ENCODE data around the gene KMT5B. TPM values are rescaled to one million over a fixed set of nuclear protein-coding genes. Genes with fewer than 3 reads are reported as not detected.

Gene KMT5B
- total RNA-seq, 1 experiment from 2014 or later = 46.4 TPM

DNA sequence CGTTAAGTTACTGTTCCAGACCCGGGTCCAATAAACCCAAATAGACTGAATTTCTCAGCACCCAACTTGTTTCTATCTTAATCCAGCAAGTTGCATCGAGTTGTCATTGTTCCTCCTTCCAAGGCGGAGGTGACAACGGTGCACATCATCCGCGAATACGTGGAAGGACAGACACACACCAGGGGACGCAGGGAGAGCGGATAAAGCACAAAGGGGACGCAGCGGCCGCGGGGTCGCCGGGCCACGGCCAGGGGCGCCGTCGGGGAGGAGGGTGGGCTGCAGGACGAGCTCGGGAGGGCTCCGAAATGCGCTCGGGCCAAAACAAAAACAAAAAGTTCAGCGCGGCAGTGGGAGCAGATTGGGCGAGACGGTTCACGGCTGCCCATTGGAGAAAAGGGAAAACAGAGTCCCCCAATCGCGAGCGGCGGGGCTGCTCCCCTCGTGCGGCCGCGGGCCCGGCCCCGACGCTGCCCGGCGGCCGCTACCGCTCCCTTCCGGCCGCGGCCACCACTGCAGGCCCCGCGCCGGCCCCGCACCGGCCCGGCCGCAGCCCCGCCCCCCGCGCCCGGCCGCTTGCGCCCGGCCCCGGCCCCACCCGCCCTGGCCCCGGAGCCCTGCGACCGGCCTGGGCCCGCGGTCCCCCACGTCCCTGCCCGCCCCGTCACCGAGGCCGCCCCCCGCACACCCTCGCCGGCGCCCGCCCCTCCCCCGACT, 518 bp downstream of the KMT5B start:
- no peaks in the 10 kb centered on the region for H3K36me3 Mint-ChIP-seq (ENCODE audit: insufficient read depth, unreplicated experiment)
- H3K27me3 Mint-ChIP-seq (ENCODE audit: insufficient read depth, unreplicated experiment) = peaks cover 6% of the 10 kb centered on the region
- peaks cover 41% of the 10 kb centered on the region for H3K4me1 Mint-ChIP-seq (ENCODE audit: insufficient read depth, unreplicated experiment)
- peak overlapping the region; percentile 91 for H3K4me3 Mint-ChIP-seq (ENCODE audit: unreplicated experiment)
- DNase-seq (ENCODE audit: unreplicated experiment) = peak; percentile 78
- TF ChIP-seq, protein P1, sequence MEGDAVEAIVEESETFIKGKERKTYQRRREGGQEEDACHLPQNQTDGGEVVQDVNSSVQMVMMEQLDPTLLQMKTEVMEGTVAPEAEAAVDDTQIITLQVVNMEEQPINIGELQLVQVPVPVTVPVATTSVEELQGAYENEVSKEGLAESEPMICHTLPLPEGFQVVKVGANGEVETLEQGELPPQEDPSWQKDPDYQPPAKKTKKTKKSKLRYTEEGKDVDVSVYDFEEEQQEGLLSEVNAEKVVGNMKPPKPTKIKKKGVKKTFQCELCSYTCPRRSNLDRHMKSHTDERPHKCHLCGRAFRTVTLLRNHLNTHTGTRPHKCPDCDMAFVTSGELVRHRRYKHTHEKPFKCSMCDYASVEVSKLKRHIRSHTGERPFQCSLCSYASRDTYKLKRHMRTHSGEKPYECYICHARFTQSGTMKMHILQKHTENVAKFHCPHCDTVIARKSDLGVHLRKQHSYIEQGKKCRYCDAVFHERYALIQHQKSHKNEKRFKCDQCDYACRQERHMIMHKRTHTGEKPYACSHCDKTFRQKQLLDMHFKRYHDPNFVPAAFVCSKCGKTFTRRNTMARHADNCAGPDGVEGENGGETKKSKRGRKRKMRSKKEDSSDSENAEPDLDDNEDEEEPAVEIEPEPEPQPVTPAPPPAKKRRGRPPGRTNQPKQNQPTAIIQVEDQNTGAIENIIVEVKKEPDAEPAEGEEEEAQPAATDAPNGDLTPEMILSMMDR (IDR thresholded peaks at IDR 0.05; ENCODE audit: unreplicated experiment) = no peak
- ChIA-PET POLR2A (interaction anchor here (1.3 to 2.0 kb wide), 5 partner anchors 8 to 201 kb away, joined by 3 to 7 read pairs (median 6); no protein-coding TSS in a partner anchor), CTCF (interaction anchor here (0.6 to 1.7 kb wide), 4 partner anchors 15 to 202 kb away, joined by 3 to 6 read pairs (median 5); partner anchors contain the start of gene ALDH3B1)
- no TSS peak for BruUV-seq (replicated peaks)
- H3K9me3 Mint-ChIP-seq (ENCODE audit: unreplicated experiment) = no peaks in the 10 kb centered on the region
- H3K27ac Mint-ChIP-seq (ENCODE audit: low read depth, unreplicated experiment) = peak overlapping the region; percentile 84
- intact Hi-C loops (cut with micrococcal nuclease) = no loop called here

DNA sequence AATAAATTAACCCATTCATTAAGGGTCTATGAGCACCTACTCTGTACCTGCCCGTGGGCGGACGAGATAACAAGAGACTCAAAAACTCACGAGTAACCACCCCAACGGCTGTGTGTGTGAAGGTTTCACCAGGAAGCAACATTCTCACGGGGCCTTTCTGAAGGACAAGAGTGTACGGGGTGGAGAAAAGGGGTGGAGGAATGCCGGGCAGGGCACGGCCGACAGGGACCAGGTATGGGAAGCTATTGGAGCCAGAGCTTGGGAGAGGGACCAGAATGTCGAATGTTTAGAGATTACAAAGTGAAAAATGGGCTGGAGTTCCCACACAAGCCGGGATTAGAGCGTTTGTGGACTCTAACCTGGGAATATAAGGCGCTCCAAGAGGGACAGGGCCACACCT, 1.6 kb downstream of the KMT5B start:
- H3K27me3 Mint-ChIP-seq (ENCODE audit: insufficient read depth, unreplicated experiment) = no peaks in the 10 kb centered on the region
- TF ChIP-seq, protein P1 (IDR thresholded peaks at IDR 0.05; ENCODE audit: unreplicated experiment) = no peak
- H3K9me3 Mint-ChIP-seq (ENCODE audit: unreplicated experiment) = no peaks in the 10 kb centered on the region
- no peaks in the 10 kb centered on the region for H3K36me3 Mint-ChIP-seq (ENCODE audit: insufficient read depth, unreplicated experiment)
- H3K4me1 Mint-ChIP-seq (ENCODE audit: insufficient read depth, unreplicated experiment) = peaks cover 48% of the 10 kb centered on the region
- POLR2A ChIA-PET = interaction anchor here (0.5 to 2.0 kb wide), 13 partner anchors 9 to 201 kb away, joined by 3 to 7 read pairs (median 4); partner anchors contain the start of genes ALDH3B1 and TCIRG1
- DNase-seq (ENCODE audit: unreplicated experiment) = no peak
- intact Hi-C loops (cut with micrococcal nuclease) = no loop called here
- BruUV-seq (replicated peaks) = no TSS peak
- H3K4me3 Mint-ChIP-seq (ENCODE audit: unreplicated experiment) = peak overlapping the region; percentile 91
- CTCF ChIA-PET = interaction anchor here (0.5 to 2.3 kb wide), 6 partner anchors 14 to 1381 kb away, joined by 3 to 8 read pairs (median 5); no protein-coding TSS in a partner anchor
- H3K27ac Mint-ChIP-seq (ENCODE audit: low read depth, unreplicated experiment) = peak overlapping the region; percentile 29

DNA sequence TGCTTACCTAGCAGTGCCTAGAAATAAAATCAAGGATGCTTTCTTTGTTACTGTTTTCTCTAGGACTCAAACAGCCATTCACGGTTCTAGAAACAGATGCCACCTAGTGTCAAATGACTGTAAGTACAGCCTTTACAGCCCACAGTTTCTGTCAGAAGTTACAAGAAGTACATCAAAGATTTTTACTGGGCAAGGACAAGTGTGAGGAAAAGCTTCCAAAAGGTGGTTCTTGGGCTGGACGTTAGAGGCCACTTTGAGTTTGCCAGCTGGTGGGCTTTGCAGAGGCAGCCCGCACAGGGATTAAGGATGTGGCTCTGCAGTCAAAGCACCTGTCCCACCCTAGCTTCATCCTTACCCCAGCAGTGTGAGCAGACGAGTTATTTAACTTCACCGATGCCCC, 6.9 kb downstream of the KMT5B start:
- Mint-ChIP-seq H3K27me3 (ENCODE audit: insufficient read depth, unreplicated experiment) (no peaks in the 10 kb centered on the region), H3K4me1 (ENCODE audit: insufficient read depth, unreplicated experiment) (peaks cover 40% of the 10 kb centered on the region), H3K27ac (ENCODE audit: low read depth, unreplicated experiment) (no peak overlapping the region), H3K4me3 (ENCODE audit: unreplicated experiment) (no peak overlapping the region), H3K36me3 (ENCODE audit: insufficient read depth, unreplicated experiment) (no peaks in the 10 kb centered on the region), H3K9me3 (ENCODE audit: unreplicated experiment) (no peaks in the 10 kb centered on the region)
- intact Hi-C loops (cut with micrococcal nuclease) = loop anchor here (5.0 to 10.0 kb wide), 2 partner anchors 81 to 241 kb away; partner anchors contain the start of gene CHKA
- ChIA-PET POLR2A (no interaction called here), CTCF (interaction anchor here (0.7 to 3.2 kb wide), 13 partner anchors 8 to 196 kb away, joined by 3 to 9 read pairs (median 4); no protein-coding TSS in a partner anchor)
- no TSS peak for BruUV-seq (replicated peaks)
- TF ChIP-seq, protein P1 (IDR thresholded peaks at IDR 0.05; ENCODE audit: unreplicated experiment) = peak; percentile 56
- peak; percentile 73 for DNase-seq (ENCODE audit: unreplicated experiment)

DNA sequence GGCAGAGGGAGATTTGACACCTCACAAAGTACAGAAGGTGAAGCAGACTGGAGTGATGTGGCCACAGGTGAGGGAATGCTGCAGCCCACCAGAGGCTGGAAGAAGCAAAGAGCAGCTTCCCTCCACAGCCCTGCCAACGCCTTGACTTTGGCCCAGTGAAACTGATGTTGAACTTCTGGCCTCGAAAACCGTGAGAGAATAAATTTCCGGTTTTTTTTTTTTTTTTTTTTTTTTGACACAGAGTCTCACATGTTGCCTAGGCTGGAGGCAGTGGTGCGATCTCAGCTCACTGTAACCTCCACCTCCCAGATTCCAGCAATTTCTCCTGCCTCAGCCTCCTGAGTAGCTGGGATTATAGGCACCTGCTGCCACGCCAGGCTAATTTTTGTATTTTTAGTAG, 8.7 kb downstream of the KMT5B start:
- Mint-ChIP-seq H3K27me3 (ENCODE audit: insufficient read depth, unreplicated experiment) (no peaks in the 10 kb centered on the region), H3K4me1 (ENCODE audit: insufficient read depth, unreplicated experiment) (peaks cover 41% of the 10 kb centered on the region), H3K27ac (ENCODE audit: low read depth, unreplicated experiment) (no peak overlapping the region), H3K9me3 (ENCODE audit: unreplicated experiment) (no peaks in the 10 kb centered on the region), H3K4me3 (ENCODE audit: unreplicated experiment) (no peak overlapping the region), H3K36me3 (ENCODE audit: insufficient read depth, unreplicated experiment) (peaks cover 5% of the 10 kb centered on the region)
- CTCF ChIA-PET = interaction anchor here (0.6 to 3.2 kb wide), 3 partner anchors 10 to 1981 kb away, joined by 3 to 9 read pairs (median 5); no protein-coding TSS in a partner anchor
- TF ChIP-seq, protein P1 (IDR thresholded peaks at IDR 0.05; ENCODE audit: unreplicated experiment) = no peak
- intact Hi-C loops (cut with micrococcal nuclease) = loop anchor here (10.0 kb wide), 1 partner anchor 80 kb away; the partner anchor contains the start of gene CHKA
- POLR2A ChIA-PET = interaction anchor here (1.6 kb wide), 1 partner anchor 14 kb away, joined by 5 read pairs; no protein-coding TSS in a partner anchor
- BruUV-seq (replicated peaks) = no TSS peak
- DNase-seq (ENCODE audit: unreplicated experiment) = no peak
